CD4-positive, CD25-positive, alpha-beta regulatory T cell (primary cell): ENCODE data around the gene PRKG1. TPM values are rescaled to one million over a fixed set of nuclear protein-coding genes. Genes with fewer than 3 reads are reported as not detected.

ENCODE experiments used
- ATAC-seq, 2 donors: fragments of 150-1000 bp; cut with Tn5 transposase; one replicate each; pipeline ENCODE4 v1.10.0; 2021; ENCODE audit warnings: low read depth in 2 of 2, moderate number of reproducible peaks in 2 of 2, moderate library complexity in 1 of 2
- DNase-seq, 3 donors: peaks; one replicate each; pipeline versions ENCODE4 v3.0.0 to v3.0.0-alpha.2; 2012 to 2022; ENCODE audit warnings: mixed read lengths in 1 of 3
- H3K27ac ChIP-seq: one replicate; pipeline ENCODE4 v1.7.0; 2013; ENCODE audit warnings: mild to moderate bottlenecking, low read length; ENCODE audit not compliant: insufficient read depth, poor library complexity, severe bottlenecking
- H3K27me3 ChIP-seq: one replicate; pipeline ENCODE4 v1.7.0; 2013; ENCODE audit warnings: low read length; ENCODE audit not compliant: control insufficient read depth, insufficient read depth
- H3K36me3 ChIP-seq: one replicate; pipeline ENCODE4 v1.7.0; 2013; ENCODE audit warnings: mild to moderate bottlenecking, low read length, moderate library complexity; ENCODE audit not compliant: control insufficient read depth, insufficient read depth
- H3K4me1 ChIP-seq: 2 replicates; pipeline ENCODE4 v1.7.0; 2013; ENCODE audit warnings: mild to moderate bottlenecking, low read length; ENCODE audit not compliant: insufficient read depth, control insufficient read depth, poor library complexity, severe bottlenecking
- H3K4me3 ChIP-seq: one replicate; pipeline ENCODE4 v1.7.0; 2013; ENCODE audit warnings: low read depth, mild to moderate bottlenecking, low read length, moderate library complexity
- H3K9me3 ChIP-seq, 2 experiments: 1 replicate in 1 of 2; 2 replicates in 1 of 2; pipeline ENCODE4 v1.7.0; 2013; ENCODE audit warnings: low read length in 2 of 2, mild to moderate bottlenecking in 1 of 2, moderate library complexity in 1 of 2; ENCODE audit not compliant: control insufficient read depth in 2 of 2
- H3K27ac Mint-ChIP-seq, 3 donors: one replicate each; pipeline ENCODE4 v1.8.0; 2020 to 2022; ENCODE audit warnings: mild to moderate bottlenecking in 3 of 3, mixed read lengths in 3 of 3, moderate library complexity in 2 of 3
- H3K27me3 Mint-ChIP-seq: one replicate; pipeline ENCODE4 v1.8.0; 2022; ENCODE audit warnings: mild to moderate bottlenecking, mixed read lengths
- H3K36me3 Mint-ChIP-seq: one replicate; pipeline ENCODE4 v1.8.0; 2020; ENCODE audit warnings: mixed read lengths
- H3K4me1 Mint-ChIP-seq, 4 donors: one replicate each; pipeline ENCODE4 v1.8.0; 2020 to 2022; ENCODE audit warnings: mixed read lengths in 4 of 4, mild to moderate bottlenecking in 1 of 4
- H3K4me3 Mint-ChIP-seq, 4 donors: one replicate each; pipeline ENCODE4 v1.8.0; 2020 to 2022; ENCODE audit warnings: mild to moderate bottlenecking in 4 of 4, mixed read lengths in 4 of 4, moderate library complexity in 3 of 4
- H3K9me3 Mint-ChIP-seq, 7 donors: one replicate each; pipeline ENCODE4 v1.8.0; 2020 to 2022; ENCODE audit warnings: mixed read lengths in 7 of 7, mild to moderate bottlenecking in 3 of 7, moderate library complexity in 2 of 7
- polyA plus RNA-seq, 4 donors: library from polyadenylated mRNA; unstranded; fragments of 300-500 nt; fragmentation: Illumina TruSeq; gene quantifications; one replicate each; pipeline ENCODE4 v1.2.3, GENCODE V29; 2021
- total RNA-seq: library from RNA; stranded (reverse); gene quantifications from one replicate; pipeline ENCODE4 v1.2.3, GENCODE V29; 2022

PRKG1 gene
- total and polyA plus RNA-seq, 5 donors from 2014 or later = 0.30 TPM; not detected in 4

DNA sequence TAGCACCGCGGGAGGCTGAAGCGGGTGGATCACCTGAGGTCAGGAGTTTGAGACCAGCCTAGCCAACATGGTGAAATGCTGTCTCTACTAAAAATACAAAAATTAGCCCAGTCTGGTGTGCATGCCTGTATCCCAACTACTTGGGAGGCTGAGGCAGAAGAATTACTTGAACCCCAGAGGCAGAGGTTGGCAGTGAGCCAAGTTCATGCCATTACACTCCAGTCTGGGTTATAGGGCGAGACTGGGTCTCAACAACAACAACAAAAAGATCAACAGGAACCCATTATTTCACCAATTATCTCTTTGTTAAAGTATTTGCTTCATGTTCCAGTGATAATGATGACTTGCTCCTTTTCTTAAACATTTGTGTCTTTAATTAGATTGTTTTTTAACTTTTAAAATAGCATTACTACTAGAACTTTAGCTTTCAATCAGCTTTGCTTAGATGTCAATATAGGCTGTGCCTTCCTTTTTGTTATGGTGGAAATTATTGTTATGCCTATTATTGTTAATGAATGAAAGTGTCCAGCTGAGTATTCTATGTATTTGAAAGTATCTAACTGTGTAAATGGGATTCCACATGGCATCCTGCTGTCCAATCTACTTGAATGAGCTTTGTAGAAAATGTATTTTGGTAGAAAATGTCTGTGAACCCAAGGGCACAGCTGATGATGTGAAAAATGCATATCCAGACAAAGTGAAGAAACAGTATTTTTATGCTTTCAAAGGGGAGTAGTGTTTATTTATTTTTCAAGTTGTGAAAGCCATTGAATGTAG is 686.8 kb downstream of the PRKG1 start:
- DNase-seq = no peak
- H3K36me3 Mint-ChIP-seq = no peaks in the 10 kb centered on the region
- H3K9me3 Mint-ChIP-seq = peaks cover 0 to 3% (median 0%) of the 10 kb centered on the region in 7 donors
- no peak overlapping the region for H3K4me3 Mint-ChIP-seq
- Histone ChIP-seq H3K27ac (no peak overlapping the region), H3K36me3 (no peaks in the 10 kb centered on the region), H3K9me3 (no peaks in the 10 kb centered on the region), H3K4me1 (no peaks in the 10 kb centered on the region), H3K27me3 (no peaks in the 10 kb centered on the region), H3K4me3 (no peak overlapping the region)
- no peak for ATAC-seq
- H3K4me1 Mint-ChIP-seq = no peaks in the 10 kb centered on the region
- H3K27me3 Mint-ChIP-seq = peaks cover 7% of the 10 kb centered on the region
- H3K27ac Mint-ChIP-seq = no peak overlapping the region

DNA sequence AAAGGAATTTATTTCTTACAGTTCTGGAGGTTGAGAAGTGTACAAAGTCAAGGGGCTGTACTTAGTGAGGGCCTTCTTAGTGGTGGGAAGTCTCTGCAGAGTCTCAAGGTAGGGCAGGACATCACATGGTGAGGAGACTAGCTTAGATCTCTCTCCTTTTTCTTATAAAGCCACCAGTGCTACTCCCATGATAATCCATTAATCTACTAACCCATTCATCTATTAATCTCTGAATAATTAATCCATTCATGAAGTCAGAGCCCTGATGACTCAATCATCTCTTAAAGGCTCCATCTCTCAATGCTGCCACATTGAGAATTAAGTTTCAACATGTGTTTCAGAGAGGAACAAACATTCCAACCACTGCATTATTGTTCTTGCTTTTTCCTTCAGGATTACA is 689.5 kb downstream of the PRKG1 start:
- ATAC-seq (no peak), DNase-seq (no peak)
- Histone ChIP-seq H3K27me3 (no peaks in the 10 kb centered on the region), H3K36me3 (no peaks in the 10 kb centered on the region), H3K4me1 (no peaks in the 10 kb centered on the region), H3K4me3 (no peak overlapping the region), H3K9me3 (no peaks in the 10 kb centered on the region), H3K27ac (no peak overlapping the region)
- Mint-ChIP-seq H3K36me3 (no peaks in the 10 kb centered on the region), H3K4me1 (no peaks in the 10 kb centered on the region), H3K4me3 (no peak overlapping the region), H3K9me3 (peaks cover 0 to 14% (median 4%) of the 10 kb centered on the region in 7 donors), H3K27me3 (peaks cover 8% of the 10 kb centered on the region), H3K27ac (no peak overlapping the region)

DNA sequence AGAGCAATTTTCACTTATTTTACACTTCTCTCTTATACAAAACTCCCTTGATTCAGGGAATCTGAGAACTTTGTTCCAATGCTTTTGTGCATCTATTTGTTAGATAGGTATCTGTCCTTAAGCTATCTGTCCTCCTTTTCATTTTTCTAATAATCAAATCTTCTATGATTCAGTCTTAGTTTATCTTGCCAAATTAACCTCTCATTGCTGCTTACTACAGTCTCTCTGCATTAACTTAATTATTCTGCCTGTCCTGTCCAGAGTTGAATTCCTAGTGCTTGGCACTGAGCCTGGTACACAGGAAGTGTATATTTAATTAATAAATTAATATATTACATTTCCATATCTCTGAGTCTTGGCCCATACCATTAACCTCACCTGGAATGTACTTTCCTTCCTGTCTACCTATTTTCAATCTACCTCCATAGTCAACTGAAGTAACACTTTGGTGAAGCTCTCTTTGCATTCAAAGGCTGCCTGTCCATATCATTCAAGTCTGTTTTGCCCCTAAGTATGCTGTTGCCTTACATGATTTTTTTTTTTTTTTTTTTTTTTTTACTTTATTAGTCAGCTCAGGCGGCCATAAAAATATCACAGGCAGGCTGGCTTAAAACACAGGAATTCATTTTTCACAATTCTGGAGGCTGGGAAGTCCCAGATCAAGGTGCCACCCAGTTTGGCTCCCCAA is 691.1 kb downstream of the PRKG1 start:
- Mint-ChIP-seq H3K4me1 (no peaks in the 10 kb centered on the region), H3K9me3 (peaks cover 0 to 14% (median 4%) of the 10 kb centered on the region in 7 donors), H3K36me3 (no peaks in the 10 kb centered on the region), H3K27me3 (peaks cover 8% of the 10 kb centered on the region), H3K27ac (no peak overlapping the region), H3K4me3 (no peak overlapping the region)
- Histone ChIP-seq H3K27ac (no peak overlapping the region), H3K4me3 (no peak overlapping the region), H3K27me3 (no peaks in the 10 kb centered on the region), H3K4me1 (no peaks in the 10 kb centered on the region), H3K9me3 (no peaks in the 10 kb centered on the region), H3K36me3 (no peaks in the 10 kb centered on the region)
- ATAC-seq (no peak), DNase-seq (no peak)

DNA sequence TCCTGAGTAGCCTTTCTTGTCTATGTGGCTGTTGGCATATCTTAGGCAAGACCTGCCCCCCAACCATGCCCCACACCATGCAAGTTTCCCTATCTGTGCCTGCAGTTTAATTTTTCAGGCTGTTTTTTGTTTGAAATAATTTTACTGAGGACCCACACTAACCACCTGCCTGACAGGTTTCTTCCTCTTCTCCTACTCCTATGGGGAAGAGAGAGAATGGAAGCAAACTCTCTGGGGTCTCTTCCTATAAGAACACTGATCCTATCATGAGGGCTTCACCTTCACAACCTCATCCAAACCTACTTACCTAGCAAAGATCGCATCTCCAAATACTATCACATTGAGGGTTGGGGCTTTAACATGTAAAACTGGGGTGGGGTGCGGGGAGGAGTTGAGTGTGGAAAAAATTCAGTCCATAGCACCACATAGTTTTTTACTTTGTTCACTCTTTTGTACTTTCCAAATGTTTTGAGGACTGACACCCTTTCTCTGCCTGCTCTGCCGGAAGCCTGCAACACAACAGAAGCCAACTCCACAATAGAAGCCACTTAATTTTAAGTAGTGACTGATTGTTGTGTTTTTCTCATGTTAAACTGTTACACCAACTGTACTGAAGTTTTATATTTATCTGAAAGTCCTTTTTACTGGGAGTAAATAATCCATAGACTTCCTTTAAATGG is 692.3 kb downstream of the PRKG1 start:
- Mint-ChIP-seq H3K27me3 (peaks cover 8% of the 10 kb centered on the region), H3K36me3 (no peaks in the 10 kb centered on the region), H3K4me3 (no peak overlapping the region), H3K27ac (no peak overlapping the region), H3K9me3 (peaks cover 0 to 14% (median 4%) of the 10 kb centered on the region in 7 donors), H3K4me1 (no peaks in the 10 kb centered on the region)
- Histone ChIP-seq H3K27ac (no peak overlapping the region), H3K36me3 (no peaks in the 10 kb centered on the region), H3K4me3 (no peak overlapping the region), H3K27me3 (no peaks in the 10 kb centered on the region), H3K4me1 (no peaks in the 10 kb centered on the region), H3K9me3 (no peaks in the 10 kb centered on the region)
- ATAC-seq (no peak), DNase-seq (no peak)

DNA sequence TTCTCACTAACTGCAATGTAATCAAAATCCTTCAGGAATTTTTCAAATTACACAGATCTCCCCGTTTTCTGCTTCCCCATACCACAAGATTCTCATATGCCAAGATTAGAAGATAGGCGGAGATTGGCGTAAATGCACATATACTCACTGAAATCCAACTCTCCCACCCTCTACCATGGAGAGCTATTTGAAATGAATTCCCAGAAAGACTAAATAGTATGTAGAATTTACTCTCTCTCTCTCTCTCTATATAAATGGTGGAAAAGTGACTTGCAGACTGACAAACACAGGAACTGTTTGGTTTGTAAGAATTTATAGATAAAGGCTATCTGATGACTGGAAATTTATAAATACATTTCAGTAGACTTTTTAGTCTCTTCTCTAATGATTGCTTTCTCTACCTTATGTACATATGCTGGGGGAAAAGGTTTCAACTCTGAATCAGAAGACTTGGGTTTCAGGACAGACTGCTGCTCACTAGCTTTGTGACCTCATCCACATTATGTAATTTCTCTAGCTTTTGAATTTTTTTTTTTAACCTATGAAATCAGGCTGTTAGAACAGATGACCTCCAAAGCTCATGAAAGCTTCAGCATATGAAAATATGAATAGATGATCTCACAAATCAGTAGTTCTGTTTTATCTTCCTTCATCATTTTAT is 692.9 kb downstream of the PRKG1 start:
- H3K4me3 Mint-ChIP-seq = no peak overlapping the region
- H3K27ac ChIP-seq = no peak overlapping the region
- H3K27ac Mint-ChIP-seq = no peak overlapping the region

DNA sequence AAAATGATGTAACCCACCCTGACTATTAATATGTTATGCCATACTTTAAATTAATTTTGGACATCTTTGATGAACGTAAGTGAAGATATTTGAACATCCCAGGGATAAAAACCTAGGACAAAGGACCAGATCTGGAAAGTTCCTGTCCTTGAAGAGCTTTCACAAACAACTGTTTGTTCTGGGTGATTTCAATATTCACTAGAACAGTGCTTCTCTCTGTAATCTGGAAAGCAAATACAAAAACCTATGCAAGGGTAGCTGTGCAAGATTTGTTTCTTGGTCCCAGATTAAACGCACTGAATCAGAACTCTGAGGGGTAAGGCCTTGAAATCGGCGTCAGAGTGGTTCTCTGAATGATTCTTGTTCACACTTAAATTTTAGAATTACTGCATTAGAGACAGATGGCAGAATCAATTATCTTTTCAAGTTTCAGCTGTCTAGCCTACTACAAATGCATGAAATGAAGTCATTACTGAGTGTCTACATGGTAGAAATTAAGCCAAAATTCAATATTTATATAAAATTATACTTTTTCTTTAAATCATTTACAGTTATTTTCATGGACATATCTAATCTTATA is 694.7 kb downstream of the PRKG1 start:
- H3K27me3 ChIP-seq = no peaks in the 10 kb centered on the region
- no peak for DNase-seq
- no peaks in the 10 kb centered on the region for H3K36me3 Mint-ChIP-seq
- H3K4me3 Mint-ChIP-seq = no peak overlapping the region
- no peaks in the 10 kb centered on the region for H3K9me3 ChIP-seq
- no peaks in the 10 kb centered on the region for H3K36me3 ChIP-seq
- no peaks in the 10 kb centered on the region for H3K4me1 Mint-ChIP-seq
- H3K4me1 ChIP-seq = no peaks in the 10 kb centered on the region
- H3K27me3 Mint-ChIP-seq = peaks cover 4% of the 10 kb centered on the region
- H3K4me3 ChIP-seq = no peak overlapping the region
- H3K9me3 Mint-ChIP-seq = peaks cover 0 to 14% (median 4%) of the 10 kb centered on the region in 7 donors
- H3K27ac ChIP-seq = no peak overlapping the region
- no peak overlapping the region for H3K27ac Mint-ChIP-seq
- no peak for ATAC-seq

More for the DNA sequence above, 692.9 kb downstream of the PRKG1 start:
- H3K36me3 Mint-ChIP-seq = no peaks in the 10 kb centered on the region
- H3K4me1 Mint-ChIP-seq = no peaks in the 10 kb centered on the region
- H3K27me3 ChIP-seq = no peaks in the 10 kb centered on the region
- peaks cover 4% of the 10 kb centered on the region for H3K27me3 Mint-ChIP-seq
- H3K36me3 ChIP-seq = no peaks in the 10 kb centered on the region
- H3K4me3 ChIP-seq = no peak overlapping the region
- H3K4me1 ChIP-seq = no peaks in the 10 kb centered on the region
- H3K9me3 ChIP-seq = no peaks in the 10 kb centered on the region
- ATAC-seq (no peak), DNase-seq (no peak)
- H3K9me3 Mint-ChIP-seq = peaks cover 0 to 14% (median 4%) of the 10 kb centered on the region in 7 donors

DNA sequence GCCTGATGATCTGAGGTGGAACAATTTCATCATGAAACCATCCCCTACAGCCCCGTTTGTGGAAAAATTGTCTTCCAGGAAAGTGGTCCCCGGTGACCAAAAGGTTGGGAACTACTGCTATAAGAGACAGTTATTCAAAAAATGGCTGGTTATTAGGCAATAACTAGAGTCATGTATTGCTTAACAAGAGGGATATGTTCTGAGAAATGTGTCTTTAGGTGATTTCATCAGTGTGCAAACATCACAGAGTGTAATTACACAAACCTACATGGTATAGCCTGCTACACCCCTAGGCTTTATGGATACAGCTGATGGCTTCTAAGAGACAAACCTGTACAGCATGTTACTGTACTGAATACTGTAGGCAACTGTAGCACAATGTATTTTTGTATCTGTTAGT is 696.4 kb downstream of the PRKG1 start:
- no peaks in the 10 kb centered on the region for H3K27me3 ChIP-seq
- H3K9me3 ChIP-seq = no peaks in the 10 kb centered on the region
- Mint-ChIP-seq H3K27ac (no peak overlapping the region), H3K4me1 (no peaks in the 10 kb centered on the region), H3K27me3 (peaks cover 4% of the 10 kb centered on the region), H3K9me3 (peaks cover 0 to 14% (median 4%) of the 10 kb centered on the region in 7 donors), H3K36me3 (no peaks in the 10 kb centered on the region), H3K4me3 (no peak overlapping the region)
- no peak overlapping the region for H3K4me3 ChIP-seq
- no peaks in the 10 kb centered on the region for H3K4me1 ChIP-seq
- H3K27ac ChIP-seq = no peak overlapping the region
- H3K36me3 ChIP-seq = no peaks in the 10 kb centered on the region
- no peak for DNase-seq
- no peak for ATAC-seq
